HTR-8/SVneo (cell line): ENCODE measurements around the gene ACBD7.

Experiments used
- DNase-seq: peaks from one replicate; pipeline ENCODE4 v3.0.0; 2011; ENCODE audit warnings: low spot score, mixed read lengths; ENCODE audit not compliant: insufficient read length
- FAIRE-seq: peaks from 2 replicates; lab custom pipeline; 2011; peaks lifted over from hg19 to GRCh38; lab: Jason Lieb, UNC

The ACBD7 gene

DNA sequence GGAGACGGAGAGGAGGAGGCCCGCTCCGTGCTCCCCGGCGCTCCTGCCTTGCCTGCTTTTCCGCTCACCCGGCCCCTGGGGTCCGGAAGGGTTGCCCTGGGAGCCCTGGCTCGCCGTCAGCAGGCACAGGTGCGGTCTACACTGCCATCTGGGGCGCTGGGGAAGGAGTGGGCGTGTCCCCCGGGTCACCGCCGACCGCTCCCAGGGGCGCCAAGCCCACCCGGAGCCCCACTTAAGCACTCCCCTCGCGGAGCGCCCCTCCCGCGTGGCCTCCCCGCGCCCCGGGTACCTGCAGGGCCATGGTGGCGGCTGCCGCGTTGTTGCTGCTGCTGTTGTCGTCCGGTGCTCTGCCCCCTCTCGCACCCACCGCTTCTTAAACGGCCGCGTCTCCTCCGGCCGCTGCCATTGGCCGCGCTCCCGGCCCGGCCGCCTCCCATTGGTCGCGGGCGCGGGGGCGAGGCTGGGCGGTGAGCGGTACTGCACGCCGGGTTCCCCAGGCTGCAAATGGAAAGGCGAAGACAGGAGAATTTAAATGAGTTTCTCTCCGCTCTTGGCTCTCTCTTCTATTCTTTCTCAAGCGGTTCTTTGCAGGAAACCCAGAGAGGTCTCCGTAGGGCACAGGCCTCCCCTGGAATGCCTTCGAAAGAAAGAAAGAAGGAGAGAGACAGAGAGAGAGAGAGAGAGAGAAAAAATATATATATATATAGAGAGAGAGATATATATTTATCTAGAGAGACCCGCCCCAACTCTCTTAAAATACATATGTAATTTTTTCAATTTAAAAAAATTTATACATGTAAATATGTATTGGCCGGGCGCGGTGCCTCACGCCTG is at the start of gene ACBD7:
TSS of gene ACBD7 (minus strand) at position 349 of the 834 bp plus-strand sequence. CDS start at position 301, 48 bp downstream.
- DNase-seq (peak; percentile 83), FAIRE-seq (peak; percentile 91)

DNA sequence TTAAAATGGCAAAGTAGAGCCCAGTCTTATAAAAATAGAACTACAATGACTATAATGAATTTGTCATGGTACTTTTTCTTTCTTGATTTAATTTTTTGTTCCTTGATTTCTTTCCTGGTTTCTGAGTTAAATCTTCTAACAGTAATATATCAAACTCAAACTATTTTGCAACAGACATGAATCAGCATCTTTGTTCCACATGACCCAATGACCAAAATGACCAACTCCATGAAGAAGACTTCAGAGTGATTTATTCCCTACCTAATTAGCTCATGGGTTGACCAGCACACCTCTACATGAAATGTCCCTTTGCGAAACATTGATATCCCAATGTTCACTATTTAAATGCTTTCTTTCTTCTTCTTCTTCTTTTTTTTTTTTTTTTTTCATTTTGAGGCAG is 49.1 kb upstream of the ACBD7 start:
- no peak for DNase-seq
- FAIRE-seq, result no peak

DNA sequence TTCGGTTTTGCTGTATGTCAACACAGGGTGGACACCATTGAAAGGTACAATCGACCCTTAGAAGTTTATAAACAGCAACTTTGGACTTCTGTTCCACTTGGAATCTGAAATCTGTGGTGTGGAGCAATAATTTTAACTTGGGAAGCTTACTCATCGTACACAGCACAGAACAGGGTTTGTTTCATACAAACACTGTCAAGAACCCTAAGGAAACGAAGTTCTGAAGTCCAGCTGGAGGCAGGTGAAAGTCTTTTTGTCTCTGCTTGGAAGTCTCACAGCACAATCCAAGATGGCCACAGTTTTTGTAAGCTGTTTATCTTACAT is 48.4 kb upstream of the ACBD7 start:
- DNase-seq (no peak), FAIRE-seq (no peak)

DNA sequence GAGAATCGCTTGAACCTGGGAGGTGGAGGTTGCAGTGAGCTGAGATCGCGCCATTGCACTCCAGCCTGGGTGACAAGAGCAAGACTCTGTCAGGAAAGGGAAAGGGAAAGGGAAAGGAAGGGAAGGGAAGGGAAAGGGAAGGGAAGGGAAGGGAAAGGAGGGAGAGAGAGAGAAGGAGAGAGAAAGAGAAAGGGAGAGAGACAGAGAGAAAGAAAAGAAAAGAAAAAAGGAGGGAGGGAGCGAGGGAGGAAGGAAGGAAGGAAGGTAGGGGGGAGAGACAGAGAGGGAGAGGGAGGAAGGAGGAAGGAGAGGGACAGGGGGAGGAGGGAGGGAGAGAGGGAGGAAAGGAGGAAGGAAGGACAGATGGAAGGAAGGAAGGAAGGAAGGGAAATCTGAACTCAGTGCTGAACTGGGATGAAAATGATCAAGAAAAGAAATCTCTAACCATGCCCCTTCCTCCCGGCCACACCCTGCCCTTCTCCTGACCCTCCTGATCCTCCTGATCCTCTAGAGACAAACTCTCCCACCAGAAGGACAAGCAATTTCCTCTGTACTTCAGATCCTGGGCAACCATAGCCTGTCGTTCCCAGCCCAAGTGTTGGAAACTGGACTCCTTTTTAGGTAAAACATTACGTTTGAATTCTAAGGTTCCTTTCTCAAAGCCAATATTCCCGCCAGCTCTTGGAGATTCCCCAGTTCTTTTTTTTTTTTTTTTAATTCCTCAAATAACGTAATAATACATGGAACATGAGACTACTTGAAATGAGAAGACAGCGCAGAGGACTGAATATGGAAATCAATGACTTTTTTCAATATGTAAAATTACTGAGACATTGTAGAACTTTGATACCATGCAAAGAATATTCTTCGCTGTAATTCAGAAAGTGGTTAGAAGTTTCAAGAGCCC is 47.8 kb upstream of the ACBD7 start:
- FAIRE-seq, result no peak

DNA sequence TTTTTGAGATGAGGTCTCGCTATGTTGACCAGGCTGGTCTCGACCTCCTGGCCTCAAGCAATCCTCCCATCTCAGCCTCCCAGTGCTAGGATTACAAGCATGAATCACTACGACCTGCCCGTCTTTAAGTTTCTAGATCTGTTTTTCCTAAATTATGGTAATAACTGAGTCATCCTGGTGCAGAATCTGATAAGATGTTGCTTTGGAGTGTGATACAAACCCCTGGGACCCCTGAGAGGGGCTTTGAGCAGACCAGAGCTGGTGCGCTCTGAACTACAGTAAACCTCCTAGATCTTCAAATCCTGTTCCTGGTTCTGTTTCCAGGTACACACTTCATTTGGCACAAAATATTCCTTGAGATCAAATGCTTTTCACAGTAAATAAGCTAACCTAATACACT is 42.8 kb upstream of the ACBD7 start:
- FAIRE-seq (no peak), DNase-seq (no peak)

More for the DNA sequence above, 47.8 kb upstream of the ACBD7 start:
- DNase-seq, result no peak

DNA sequence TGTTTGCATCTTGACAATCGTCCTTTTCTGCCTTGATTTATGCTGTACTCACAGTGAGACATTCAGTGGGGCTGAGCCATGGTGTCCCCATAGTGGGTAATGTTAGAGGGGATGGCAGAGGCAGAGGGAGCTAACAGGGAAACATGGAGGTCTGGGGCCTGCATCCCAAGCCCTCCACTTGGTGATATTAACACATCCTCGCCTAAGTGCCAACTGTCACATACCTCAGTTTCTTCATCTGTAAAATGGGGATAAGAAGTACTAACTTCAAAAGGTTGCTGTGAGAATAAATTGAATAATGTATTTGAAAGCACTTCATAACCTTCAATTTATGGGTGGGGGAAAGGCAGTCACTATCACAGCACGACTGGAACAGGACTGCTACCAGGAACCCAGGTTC is 36.3 kb upstream of the ACBD7 start:
- no peak for FAIRE-seq
- no peak for DNase-seq

DNA sequence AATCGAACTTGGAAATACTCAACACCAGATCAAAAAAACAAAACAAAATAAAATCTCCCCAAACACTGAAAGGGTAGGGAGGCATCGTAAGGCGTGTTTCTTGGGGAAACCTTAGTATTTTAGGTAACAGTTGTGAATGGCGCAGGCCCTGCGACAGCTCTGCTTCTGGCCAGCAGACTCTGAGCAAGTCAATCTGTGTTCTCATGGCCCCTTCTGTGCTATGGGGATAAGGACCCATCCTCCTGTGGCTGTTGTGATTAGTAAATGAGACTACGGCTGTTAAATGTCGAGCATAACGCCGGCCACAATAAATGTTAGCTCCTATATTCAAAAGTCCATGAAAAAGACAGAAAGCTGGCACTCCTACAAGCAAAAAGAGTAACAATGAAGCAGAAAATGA is 35.6 kb upstream of the ACBD7 start:
- FAIRE-seq, result no peak
- DNase-seq, result no peak

DNA sequence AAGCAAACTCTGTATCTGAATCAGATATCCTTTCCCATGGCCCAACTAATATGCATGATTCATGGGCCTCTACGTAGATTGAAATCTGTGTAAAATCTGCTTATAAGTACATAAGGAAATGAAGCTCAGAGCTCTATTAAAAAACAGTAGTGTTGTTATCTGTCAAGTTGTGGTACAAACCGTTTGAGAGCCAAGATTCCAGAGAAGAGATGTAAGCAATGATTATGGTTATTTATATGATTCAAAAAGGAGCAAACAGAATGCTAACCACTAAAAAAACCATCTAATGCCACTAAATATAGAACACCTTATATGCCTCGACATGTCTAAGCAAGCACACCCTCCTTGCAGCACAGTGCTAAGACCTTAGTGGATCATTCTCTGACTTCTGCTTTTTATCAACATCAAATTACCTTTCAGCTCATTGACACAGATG is 35.2 kb upstream of the ACBD7 start:
- DNase-seq, result peak; percentile 39
- no peak for FAIRE-seq

DNA sequence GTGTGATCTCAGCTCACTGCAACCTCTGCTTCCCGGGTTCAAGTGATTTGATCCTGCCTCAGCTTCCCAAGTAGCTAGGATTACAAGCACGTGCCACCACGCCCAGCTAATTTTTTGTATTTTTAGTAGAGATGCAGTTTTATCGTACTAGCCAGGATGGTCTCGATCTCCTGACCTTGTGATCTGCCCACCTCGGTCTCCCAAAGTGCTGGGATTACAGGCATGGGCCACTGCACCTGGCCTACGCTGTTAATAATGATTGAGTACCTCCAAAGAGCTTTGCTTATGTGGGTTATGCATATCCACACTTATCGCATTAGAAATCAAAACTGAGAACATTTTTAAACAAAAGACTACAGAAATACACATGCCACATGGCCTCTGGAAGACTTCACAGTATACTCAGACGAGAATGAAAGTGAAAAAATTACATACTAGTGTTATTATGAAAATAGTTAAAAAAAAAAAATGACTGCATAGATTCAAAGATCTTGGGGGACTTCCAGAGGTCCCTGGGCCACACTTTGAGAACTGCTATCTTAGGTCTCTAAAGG is 34.0 kb upstream of the ACBD7 start:
- DNase-seq (no peak), FAIRE-seq (no peak)

DNA sequence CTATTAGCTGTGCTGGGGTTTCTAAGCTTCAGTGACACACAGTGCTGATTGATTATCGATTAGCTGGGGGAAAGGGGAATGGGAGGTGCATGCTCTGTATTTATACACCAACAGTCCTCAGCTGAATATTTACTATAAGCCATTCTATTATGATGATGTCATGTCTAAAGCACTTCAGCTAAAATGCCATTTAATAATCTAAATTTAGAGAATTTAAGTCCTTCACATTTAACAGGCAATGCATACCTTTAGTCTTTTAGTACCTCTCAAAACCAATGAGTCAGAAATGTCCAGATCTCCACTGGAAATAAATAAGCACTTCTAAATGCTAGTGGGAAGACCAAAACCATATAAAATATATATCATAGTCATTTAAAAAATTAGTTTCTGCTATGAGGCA is 33.1 kb upstream of the ACBD7 start:
- FAIRE-seq, result no peak
- peak; percentile 10 for DNase-seq

DNA sequence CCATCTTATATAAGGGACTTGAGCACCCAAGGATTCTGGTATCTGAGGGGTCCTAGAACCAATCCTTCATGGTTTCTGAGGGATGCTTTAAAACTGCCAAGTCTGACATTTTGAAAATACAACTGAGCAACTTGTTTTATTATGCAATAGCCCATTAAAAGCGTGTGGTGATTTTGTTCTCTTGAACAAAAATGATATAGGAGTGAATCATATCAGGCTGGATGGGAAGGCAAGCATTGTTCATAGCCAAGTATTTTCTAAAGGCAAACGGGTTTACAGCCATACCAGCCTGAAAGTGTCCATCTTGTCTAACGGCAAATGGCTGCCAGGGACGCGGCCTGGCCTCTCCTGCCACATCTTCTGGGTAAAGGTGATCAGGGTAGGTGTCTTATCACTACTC is 31.9 kb upstream of the ACBD7 start:
- DNase-seq, result no peak
- no peak for FAIRE-seq

DNA sequence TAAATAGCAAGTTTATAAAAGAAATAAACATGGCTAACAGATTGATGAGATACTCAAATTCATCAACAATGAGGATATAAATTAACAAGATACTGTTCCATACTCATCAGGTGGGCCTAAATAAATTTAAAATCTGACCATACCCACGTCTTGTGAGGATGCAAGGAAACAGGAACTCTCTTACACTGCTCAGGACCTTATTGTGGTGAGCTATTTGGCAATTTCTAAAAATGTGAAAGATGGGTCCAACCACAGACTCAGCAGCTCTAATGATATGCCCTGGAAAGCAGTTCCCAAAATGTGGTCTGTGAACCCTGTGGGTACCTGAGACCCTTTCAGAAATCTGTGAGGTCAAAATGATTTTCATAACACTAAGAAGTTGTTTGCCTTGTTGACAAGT is 30.0 kb upstream of the ACBD7 start:
- DNase-seq, result no peak
- no peak for FAIRE-seq

DNA sequence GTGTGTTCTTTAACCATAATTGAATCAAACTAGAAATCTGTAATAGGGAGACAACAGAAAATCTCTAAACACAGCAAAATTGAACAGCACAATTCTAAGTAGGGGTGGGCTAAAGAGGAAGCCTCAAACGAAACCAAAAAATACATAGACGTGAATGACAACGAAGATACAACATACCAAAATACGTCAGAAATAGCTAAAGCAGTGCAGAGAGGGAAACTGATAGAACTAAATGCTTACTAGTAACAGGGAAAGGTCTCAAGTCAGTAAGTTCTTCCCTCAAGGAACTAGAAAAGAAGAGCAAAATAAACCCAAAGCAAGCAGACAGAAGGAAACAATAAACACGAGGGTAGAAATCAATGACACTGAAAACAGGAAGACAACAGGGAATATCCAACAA is 27.6 kb upstream of the ACBD7 start:
- FAIRE-seq (no peak), DNase-seq (no peak)

DNA sequence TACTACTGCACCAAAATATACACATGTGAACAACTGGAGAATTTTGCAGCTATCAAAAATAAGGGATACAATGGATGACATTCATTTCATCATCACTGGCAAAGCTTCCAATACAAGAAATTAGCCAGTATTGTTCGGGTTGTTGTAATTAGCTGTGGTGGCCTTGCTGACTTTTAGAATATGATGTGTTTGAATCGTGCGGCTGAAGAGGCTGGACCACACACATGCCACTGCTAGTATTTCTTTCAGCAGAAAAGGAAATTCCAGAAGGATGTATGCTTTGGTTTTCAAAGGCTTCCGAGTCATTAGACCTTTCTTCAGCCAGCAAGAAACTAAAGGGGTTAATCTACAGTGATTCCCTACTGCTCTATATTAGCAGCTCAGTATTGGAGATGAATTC is 25.2 kb upstream of the ACBD7 start:
- FAIRE-seq (no peak), DNase-seq (no peak)

DNA sequence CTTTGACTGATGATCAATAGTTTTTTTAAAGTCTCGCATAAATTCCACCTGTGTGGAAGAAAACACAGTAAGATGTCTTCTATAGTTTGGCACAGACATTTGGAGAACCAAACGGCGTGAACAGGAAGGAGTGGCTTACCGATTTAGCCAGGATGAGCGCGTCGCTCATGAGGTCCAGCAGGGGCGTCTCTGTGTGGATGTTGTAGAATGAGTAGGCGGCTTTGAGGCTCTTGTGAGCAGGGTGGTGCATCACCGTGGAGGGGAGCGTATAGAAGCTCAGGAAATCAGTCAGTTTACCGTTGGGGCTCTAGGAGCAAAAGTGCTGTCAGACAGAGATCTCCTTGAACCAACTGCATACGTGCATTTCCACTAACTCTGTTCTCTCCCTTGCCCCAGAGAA is 24.1 kb upstream of the ACBD7 start:
- DNase-seq, result no peak
- no peak for FAIRE-seq

DNA sequence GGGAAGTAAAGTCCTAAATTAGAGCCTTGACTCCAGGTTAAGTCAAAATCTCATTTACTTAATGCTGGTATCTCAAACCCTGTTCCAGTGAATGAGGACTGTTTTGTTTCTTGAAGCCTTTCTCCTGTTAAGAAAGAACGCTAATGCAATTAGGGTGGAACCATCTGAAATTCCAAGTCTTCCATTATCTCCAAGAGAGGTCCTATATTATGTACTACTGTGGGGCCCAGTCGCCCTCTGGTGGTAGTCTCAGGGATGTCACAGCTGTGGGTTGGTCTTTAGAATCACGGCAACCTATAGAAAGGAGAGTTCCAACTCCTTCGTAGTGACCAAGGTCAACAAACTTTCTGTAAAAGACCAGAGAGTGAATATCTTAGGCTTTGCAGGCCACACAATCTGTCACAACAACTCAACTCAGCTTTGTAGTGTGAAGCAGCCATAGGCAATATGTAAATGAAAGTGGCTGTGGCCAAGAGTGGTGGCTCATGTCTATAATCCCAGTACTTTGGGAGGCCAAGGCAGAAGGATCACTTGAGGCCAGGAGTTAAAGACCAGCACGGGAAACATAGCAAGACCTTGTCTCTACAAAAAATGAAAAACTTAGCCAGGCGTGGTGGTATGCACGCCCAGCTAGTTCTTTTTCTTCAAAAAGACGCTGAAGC is 17.9 kb upstream of the ACBD7 start:
- DNase-seq (peak; percentile 61), FAIRE-seq (no peak)

DNA sequence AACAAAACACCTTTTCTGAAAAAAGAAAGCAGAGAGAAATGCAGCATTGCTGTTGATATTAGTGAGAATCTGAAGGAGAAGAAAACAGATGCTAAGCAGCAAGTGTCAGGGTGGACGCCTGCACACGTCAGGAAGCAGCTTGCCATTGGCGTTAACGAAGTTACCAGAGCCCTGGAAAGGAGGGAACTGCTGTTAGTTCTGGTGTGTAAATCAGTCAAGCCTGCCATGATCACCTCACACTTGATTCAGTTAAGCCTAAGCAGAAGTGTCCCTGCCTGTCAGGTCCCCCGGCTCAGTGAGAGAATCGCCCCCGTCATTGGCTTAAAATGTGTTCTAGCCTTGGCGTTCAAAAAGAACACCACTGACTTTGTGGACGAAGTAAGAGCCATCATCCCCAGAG is 14.9 kb upstream of the ACBD7 start:
- FAIRE-seq (no peak), DNase-seq (no peak)

DNA sequence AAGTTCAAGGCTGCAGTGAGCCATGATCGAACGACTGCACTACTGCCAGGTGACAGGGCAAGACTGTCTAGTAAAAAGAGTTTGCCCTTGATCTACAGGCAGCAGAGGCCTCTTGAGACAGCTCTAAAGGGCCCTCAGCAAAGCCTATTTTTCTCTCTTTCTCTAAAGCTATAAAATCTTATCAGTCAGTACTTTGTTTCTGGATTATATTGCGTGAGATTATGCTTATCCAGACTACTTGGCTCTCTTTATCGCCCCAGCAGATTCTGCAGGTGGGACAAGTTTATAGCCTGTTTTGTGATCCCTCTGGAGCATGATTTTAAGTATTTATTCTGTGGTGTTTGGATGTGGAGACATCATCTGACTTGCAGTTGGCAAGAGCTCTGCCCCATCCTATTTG is 11.3 kb upstream of the ACBD7 start:
- no peak for FAIRE-seq
- no peak for DNase-seq

DNA sequence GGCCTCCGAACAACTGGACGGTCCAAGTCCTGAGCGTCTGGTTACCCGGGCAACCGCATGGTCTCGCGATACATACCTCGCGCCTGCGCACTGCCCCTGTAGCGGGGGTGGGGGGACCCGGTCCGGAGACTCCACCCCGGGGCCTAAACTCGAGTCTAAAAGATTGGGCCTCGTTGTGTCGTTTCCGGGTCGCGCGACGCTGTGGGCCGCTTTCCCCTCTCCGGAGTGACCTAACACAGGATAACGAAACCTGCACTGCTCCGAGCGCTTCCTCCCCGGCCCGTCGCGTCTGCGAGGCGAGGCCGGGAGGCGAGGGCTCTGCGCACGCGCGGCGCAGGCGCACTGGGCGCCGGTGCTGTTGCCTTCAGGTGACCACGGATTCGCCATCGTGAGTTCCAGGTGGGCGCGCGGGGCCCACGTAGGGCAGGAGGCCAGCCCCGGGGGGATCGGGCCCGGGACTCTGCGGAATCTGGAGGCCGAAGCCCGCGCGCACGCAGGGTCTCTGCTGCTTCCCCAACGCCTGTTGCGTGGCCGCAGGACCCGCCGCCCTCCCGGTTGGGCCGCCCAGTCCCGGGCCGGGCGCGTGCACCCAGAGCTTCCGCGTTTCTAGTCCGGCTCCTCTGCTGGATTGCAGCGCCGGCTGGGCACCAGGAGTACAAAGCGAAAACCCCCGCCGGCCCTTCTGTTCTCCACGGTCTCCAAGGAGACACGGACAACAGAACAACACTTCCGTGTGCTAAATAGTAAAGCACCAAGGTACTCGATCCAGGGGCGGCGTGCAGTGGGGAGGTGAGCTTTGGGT is 8.6 kb upstream of the ACBD7 start, which contains the start of gene RPP38:
TSS of gene RPP38 (plus strand) at position 345 of the 802 bp plus-strand sequence. CDS start 5,960 bp downstream, outside the sequence.
- peak; percentile 63 for FAIRE-seq
- peak; percentile 96 for DNase-seq

DNA sequence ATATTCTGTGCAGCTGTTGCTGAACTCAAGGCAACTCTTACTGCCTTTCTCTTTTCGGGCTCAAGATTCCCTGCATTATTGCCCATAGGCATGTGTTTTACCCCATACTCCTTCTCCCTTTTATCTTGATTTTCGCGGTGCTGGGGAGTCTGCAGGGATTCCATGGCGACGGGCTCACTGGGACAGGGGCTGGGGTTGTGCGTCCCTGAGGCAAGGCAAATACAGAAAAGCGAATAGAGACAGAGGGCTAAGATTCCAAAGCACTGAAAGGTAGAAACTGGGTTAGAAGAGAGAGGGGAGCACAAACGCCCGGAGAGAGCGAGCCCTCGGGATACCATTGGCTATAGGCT is 8.1 kb upstream of the ACBD7 start:
- FAIRE-seq, result no peak
- DNase-seq, result no peak
